Inflammatory macrophage (primary cell): ENCODE measurements around the gene DHRS2.
"Not testable (repeated sequence)": the region's sequence is repeated elsewhere in the genome, so short reads cannot be mapped to it uniquely, and the experiment has no call there.

Source experiments
- DNase-seq, 2 donors: peaks; one replicate each; pipeline ENCODE4 v3.0.0-alpha.2; 2020 to 2022

Gene DHRS2

DNA sequence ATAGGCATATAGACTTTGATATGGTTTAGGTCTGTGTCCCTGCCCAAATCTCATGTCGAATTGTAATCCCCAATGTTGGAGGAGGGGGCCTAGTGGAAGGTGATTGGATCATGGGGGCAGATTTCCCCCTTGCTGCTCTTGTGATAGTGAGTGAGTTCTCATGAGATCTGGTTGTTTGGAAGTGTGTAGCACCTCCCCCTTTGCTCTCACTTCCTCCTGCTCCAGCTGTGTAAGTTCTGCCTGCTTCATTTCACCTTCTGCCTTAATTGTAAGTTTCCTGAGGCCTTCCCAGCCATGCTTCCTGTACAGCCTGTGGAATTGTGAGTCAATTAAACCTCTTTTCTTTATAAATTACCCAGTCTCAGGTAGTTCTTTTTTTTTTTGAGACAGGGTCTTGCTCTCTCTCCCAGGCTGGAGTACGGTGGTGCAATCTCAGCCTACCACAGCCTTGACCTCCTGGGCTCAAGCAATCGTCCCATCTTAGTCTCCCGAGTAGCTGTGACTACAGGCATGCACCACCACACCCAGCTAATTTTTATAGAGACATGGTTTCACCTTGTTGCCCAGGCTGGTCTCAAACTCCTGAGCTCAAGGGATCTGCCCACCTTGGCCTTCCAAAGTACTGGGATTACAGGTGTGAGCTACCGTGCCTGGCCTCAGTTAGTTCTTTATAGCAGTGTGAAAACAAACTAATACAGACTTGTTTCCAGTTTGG lies 1.3 kb upstream of the DHRS2 start:
- DNase-seq = peak in 1 of 2 donors; percentile 21

DNA sequence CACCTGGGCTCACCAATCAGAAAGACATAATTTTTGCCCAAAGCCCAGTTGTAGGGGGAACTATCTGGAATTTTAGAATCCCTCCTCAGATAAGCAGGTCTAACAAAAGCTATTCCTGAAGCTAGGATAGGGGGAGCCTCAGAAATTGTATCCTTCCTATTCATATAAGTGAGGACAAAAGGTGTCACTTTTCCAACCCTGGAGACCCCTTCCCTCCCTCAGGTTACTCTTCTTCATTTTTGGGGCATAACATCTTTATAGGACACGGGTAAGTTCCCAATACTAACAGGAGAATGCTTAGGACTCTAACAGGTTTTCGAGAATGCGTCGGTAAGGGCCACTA lies 1.1 kb downstream of the DHRS2 start:
- DNase-seq = not testable (repeated sequence)

DNA sequence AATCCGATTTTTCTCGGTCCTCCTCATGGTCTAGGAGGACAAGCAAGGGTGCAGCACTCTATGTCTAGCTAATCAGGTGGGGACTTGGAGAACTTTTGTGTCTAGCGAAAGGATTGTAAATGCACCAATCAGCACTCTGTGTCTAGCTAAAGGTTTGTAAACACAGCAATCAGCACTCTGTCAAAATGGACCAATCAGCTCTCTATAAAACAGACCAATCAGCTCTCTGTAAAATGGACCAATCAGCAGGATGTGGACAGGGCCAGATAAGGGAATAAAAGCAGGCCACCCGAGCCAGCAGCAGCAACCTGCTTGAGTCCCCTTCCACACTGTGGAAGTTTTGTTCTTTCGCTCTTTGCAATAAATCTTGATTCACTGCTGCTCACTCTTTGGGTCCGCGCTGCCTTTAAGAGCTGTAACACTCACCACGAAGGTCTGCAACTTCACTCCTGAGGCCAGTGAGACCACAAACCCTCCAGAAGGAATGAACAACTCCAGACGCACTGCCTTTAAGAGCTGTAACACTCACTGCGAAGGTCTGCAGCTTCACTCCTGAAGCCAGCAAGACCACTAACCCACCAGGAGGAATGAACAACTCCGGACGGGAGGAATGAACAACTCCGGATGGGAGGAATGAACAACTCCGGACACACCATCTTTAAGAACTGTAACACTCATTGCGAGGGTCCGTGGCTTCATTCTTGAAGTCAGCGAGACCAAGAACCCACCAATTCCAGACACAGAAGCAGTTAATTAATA lies 1.7 kb downstream of the DHRS2 start:
- DNase-seq = not testable (repeated sequence)

DNA sequence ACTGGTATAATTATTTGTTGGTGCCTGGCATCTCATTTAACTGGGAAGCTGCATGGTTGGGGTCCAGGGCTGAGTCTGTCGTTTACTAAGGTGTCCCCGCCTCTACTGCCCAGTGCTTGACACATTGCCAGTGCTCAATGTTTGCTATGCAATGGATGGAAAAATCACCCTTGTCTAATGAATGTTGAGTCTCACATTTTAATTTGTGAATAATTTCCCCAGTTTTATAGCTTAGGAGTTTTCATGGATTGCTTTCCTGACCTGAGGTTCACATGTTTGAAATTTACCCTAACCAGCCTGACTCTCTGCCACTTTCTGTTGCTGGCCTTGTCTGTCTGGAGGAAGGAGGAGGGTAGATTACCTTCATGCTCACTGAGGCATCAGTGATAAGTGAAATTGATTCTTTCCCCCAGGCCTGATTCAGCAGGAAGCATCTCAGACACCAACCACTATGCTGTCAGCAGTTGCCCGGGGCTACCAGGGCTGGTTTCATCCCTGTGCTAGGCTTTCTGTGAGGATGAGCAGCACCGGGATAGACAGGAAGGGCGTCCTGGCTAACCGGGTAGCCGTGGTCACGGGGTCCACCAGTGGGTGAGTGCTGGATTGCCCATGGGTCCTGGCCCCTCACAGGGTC lies 2.4 kb downstream of the DHRS2 start:
- no peak for DNase-seq

DNA sequence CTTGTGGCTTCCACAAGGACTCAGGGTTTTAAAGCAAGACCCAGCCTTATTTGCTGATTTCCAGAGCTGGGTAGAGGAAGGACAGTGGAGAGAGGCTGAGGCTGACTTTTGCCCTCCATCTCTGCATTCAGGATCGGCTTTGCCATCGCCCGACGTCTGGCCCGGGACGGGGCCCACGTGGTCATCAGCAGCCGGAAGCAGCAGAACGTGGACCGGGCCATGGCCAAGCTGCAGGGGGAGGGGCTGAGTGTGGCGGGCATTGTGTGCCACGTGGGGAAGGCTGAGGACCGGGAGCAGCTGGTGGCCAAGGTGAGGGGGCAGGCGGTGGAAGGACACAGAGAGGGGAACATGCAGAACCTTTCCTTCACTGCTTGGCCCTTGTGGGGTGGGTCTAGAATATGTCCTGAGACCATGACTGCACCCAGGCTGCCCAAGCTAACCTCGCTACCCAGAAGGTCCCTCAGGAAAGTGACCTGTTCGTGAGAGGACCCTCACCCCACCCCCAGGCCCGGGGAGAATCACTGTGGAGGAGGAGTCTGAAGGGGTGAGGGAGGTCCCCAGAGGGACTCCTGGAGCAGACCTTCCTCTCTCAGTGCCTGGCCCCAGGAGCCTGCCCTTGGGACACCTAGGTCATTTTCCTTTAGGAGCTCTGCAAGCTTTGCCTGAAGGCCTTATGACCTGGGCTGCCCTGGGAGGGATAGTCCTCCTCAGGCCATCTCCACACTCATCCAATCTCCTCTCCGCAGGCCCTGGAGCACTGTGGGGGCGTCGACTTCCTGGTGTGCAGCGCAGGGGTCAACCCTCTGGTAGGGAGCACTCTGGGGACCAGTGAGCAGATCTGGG lies 3.1 kb downstream of the DHRS2 start:
- no peak for DNase-seq

DNA sequence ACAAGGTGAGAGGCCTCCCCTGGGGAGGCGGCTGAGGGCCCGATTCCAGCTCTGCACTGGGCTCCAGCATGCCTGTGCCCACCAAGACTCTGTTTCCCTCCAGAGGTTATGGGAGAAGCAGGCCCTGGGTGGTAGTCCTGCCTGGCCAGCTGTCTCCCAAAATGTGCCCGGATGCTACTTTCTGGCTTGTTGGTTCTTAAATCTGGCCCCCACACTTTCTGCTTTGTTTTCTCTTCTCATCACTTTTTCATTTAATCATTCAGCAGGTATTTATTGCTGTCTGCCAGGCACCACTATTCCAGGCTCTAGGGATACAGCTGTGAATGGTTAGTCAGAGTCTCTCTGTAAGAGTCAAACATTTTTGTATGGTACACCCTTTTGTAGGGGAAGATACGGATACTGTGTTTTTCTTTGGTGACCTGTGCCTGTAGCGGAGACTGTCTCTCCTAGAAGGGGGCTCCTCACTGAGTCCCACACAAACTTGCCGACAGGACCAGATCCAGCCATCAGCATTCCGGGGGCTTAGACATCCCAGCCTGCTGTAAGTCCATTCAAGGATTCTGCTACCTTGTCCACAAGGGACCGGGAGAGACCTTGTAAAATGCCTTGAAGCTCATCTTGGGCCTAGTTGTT lies 3.8 kb downstream of the DHRS2 start:
- DNase-seq = no peak

DNA sequence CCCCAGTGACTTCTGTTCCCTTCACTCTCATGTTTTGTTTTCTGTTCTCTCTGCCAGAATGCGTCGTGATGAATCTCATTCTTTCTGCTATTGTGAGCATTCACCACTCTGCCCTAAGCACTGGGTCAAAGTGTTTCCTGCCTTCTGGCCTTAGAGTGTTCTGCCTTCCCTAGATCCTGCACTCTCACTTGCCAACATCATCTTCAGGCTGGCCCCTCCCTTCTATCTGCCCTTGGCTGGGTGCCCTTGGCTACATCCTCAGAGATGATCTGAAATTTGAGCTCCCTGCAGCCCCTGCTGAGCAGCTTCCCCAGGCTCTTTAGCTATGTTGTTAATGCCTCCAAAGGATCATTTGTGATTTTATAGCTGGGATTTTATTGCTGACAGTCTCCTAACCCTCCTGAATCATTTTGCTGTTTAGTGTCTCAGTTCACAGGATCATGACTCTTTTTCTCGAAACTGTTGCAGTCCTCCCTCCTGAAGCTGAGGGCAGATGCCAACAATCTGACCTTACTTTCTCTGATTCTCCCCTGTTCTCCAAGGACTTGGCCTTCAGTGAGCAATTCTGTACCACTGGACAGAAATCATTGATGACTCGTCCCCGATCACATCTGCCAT lies 4.5 kb downstream of the DHRS2 start:
- no peak for DNase-seq

DNA sequence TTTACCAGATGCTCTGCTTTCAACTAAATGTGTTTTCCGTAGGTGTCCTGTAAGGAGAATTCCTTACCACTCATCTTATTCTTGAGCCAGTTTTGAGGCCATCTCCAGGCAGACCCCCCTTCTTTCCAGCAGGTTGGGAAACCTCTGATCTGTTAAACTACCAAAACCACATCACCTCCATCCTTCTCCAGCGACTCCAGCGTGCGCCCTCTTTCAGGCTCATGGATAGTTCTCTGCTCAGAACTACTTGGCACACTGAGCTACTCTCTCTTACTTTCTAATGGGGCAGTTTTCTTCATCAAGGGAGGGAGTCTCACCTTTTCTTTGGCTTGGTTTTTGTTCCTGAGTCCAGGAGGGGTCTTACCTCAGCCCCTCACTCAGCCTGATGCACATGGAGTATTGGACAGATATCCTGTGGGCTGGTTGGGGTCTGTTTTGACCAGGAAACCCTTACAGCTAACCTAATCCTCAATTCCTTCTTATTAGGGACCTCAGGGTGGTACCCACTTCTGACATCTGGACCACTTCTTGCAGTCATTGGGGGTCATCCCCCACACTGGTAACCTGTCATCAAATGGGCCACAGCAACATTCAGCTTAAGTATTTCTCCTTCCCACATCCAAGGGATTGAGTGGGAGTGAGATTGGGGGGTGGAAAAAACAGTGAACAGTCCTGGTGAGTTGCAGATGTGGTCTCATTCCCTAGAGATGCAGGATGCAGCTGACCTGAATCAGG lies 5.2 kb downstream of the DHRS2 start:
- no peak for DNase-seq

DNA sequence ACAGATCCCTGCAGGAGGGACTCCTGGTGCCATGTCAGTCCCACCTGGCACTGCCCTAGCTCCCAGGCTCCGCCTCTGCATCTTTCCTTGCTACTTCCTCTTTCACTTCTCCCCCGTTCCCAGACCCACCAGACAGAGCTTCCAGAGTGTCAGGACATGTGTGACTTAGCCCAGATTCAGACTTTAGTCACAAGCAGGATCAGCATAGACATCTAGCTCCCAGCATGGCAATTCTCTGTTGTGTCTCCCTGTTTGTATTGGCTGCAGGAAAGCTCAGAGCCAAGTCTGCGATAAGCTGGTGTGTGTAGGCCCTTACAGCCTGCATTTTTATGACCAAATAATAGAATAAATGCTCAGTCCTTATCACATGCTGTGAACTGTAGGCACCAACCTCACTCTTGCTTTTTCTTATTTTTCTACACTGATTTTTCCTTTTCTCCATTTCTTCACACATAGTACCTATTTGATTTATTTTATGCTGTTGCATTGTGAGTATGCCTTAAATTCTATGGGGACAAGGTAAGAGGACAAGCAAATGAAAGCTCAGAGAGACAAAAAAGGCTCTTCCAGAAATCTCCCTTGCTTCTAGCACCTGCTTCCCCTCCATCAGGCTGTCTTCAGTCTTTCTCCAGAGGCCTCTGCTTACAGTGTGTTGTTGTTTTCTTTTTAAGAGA lies 5.9 kb downstream of the DHRS2 start:
- DNase-seq = peak; percentile 9 to 29

DNA sequence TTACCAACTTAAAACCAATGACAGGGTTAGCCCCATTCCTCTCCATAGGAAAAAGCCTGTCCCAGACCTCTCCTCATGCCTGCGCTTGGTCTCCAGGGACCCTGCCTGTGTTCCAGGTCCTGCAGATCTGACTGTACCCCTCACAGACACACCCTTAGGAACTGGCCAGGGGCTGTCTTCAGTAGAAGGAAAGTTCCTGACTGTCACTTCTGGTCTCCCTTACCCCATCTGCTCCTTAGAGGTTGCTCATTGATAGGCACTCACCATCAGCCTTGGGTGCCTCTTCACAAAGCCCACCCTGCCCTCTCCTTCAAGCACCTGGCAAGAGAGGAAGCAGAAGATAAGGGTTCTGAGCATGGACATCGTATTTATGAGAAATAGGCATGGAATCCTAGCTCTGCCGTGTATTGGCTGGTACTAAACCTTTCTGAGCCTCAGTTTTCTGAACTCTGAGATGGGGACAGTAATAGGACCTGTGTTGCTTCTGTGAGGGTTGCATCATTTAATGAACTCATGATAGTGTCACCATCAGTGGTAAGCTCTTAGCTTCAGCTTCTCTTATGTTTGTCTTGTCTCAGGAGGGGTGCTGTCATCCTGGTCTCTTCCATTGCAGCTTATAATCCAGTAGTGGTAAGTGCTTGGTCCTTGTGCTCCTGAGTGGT lies 7.5 kb downstream of the DHRS2 start:
- DNase-seq = peak in 1 of 2 donors; percentile 7

DNA sequence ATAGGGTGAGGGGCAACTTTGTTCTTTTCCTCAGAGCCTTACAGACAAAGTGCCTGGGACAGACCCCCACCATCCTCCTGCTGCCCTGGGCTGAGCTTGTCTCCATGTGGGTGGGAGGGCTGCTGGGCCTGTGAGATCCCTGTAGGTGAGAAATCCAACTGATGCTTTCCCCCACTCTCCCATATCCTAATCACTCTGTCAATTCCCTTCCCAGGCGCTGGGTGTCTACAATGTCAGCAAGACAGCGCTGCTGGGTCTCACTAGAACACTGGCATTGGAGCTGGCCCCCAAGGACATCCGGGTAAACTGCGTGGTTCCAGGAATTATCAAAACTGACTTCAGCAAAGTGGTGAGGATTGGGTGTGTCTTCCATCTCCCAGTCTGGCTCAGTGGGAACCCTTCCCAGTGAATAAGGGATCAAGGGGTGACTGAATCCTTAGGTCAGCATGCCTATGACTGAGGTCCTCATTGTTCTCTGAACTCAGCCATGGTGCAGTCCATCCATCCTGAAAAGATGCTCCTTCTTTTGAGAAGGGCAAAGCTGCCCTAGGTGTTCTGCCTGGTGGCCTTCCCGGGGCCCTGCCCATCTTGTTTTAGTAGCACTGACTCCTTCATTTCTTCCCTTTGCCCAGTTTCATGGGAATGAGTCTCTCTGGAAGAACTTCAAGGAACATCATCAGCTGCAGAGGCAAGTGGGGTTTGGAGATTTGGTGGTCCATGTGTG lies 8.2 kb downstream of the DHRS2 start:
- no peak for DNase-seq

DNA sequence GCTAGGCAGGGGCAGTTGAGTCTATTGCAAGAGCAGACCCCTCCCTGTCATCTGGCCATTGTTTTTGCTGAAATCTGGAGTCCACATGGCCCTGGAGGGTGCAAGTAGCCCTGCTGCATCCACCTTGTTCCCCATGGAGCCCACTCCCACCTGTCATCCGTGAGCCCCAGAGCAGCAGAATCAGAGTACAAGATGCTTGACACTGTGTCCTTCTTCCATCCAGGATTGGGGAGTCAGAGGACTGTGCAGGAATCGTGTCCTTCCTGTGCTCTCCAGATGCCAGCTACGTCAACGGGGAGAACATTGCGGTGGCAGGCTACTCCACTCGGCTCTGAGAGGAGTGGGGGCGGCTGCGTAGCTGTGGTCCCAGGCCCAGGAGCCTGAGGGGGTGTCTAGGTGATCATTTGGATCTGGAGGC lies 8.8 kb downstream of the DHRS2 start:
- no peak for DNase-seq

DNA sequence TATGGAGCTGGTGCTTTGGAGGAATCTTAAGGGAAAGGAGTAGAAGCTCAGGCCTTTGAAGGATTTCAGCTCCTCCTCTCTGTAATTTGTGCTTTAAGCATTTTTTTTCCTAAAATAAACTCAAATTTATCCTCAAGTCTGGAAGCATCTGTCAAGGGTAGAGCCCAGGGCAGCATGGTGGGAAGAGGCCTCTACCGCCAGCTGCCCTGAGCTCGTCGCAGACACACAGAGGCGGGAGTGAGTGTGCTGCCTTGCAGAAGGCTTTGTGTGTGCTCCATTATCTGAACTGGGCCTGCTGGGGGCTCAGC lies 9.3 kb downstream of the DHRS2 start:
- DNase-seq = no peak

DNA sequence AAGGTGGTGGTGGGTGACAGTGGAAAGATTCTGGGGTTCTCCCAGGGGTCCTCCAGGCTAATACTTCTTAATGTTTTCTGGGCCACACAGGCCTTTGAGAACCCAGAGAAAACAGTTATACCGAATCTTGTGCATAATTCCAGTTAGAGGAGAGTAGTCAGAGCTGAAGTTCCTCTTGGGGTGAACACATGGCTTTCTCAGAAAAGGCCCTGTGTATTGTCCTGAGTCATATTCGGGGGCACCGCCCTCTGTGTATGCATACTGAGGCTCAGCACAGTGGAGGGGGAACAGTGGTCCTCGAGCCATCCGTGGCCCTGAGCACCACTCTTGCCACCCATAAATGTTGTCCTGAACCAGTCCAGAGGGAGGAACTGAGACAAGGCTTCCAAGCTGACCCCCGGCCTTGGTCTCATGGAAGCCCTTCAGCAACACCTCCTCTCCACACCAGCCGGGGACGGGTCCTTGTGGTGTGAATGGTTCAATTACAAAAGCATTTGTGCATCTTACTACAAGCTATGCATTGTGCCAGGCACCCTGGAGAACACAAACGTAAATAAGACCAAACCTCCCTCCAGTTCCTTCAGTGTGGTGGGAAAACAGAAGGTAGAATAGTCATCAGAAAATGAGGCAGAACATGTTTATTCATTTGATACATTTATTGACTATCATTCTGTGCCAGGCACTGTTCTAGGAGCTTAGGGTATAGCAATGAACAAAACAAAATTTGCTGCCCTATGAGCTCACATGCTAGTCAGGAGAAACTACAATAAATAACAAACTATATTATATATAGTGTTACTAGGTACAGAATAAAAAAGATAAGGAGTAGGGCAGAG lies 9.9 kb downstream of the DHRS2 start:
- peak in 1 of 2 donors; percentile 4 for DNase-seq

DNA sequence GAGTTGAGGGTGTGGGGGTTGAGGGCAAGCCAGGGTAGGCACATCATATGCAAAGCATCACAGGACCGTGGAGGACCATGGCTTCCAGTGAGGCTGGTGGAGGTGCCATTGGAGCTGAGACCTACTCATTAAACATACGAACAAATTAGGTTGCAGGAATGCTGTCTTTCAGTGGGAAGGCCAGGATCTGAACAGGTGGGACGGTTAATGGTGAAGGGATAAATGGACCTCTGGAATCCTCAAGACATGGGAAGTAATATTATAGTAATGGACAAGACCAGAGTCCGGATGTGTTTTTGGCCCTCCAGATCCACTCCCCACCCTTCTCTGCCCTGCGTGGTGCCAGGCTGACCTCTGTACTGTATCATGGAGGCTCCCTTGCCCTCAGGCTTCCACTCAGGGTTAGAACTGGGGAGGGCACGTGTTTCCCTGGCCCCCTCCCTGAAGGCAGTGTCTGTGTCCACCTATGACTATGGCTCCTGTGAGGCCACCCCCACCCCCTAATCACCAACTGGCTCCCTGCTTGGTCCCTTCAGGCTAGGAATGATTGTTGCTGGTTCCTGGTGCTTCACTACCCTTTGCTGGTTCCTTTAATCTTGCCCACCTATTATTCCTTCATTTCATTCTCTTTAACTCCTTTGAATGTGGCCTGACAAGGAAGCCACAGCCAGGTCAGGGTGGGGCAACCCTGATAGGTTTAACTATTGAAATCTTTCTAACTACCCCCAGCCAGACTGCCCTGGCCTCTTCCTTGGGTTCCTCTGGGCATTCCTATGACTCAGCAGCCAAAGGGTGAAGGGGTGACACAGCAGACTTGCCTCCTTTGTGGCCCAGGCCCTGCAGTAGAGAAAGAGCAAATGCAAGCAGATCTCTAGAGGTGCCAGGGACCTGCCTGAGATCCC lies 10.7 kb downstream of the DHRS2 start:
- DNase-seq = no peak

DNA sequence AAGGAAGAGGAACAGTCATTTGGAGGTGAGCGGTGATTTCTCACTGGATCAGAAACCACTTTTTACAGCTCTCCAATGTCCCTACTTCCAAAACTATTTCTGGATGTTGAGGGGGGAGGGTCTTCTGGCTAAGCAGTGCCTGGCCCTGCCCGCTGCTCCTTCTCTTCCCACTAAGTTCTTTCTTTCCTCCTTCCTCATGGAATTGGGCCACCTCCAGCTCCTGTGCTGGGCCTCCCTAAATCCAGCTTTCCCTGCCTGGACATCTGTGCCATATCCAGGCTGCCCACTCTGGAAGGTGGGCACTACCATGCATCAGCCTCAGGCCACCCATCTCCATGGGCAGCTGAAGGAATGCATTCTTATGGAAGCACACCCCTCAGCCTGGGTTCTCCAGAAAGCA lies 11.5 kb downstream of the DHRS2 start:
- DNase-seq = no peak

DNA sequence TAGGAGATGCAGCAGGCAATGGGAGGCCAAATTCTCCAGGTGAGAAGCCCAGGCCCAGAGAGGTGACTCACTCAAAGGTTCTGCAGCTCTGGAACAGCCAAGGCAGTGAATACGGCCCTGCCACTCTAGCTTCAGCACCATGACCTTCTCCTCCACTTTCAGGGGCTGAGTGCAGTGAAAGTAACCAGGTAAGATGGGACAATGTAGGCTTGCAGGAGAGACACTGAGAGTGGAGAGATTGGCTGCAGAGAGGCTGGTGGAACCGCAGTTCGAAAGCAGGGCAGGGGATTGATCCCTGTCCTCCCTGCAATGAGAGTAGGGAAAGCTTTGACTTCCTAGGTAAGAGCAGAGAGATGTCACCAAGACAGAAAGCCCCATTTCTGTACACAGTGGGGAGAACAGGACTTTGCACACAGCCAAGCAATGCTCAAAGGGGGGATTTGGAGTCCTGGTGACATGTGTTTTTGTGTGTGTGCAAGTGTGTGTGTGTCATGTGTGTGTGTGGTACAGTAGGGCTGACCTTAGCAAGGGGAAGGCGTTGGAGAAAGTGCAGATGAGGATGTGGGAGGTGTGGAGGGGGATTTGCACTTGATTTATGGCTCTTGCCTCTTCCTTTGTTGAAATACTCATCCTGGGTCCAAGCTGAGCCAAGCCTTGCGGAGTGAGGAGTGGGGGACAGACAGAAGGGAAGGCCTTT lies 12.7 kb downstream of the DHRS2 start:
- DNase-seq = no peak
